Dermis microvascular lymphatic vessel endothelial cell (primary cell): Measurements from ENCODE around the gene PAF1. TPM values are rescaled to one million over a fixed set of nuclear protein-coding genes. Genes with fewer than 3 reads are reported as not detected.
"Not testable (repeated sequence)": the region's sequence is repeated elsewhere in the genome, so short reads cannot be mapped to it uniquely, and the experiment has no call there.

Experiments
- DNase-seq, 2 donors: peaks; one replicate each; pipeline versions ENCODE4 v3.0.0 to v3.0.0-alpha.2; 2010; ENCODE audit warnings: low read depth in 2 of 2
- total RNA-seq: library from RNA; depleted of rRNA; stranded (reverse); fragments of >200 nt; gene quantifications from 2 replicates; pipeline ENCODE4 v1.2.1, GENCODE V29; 2014

The PAF1 gene
- total RNA-seq, 1 donor from 2014 or later: 24.9 TPM

GRCh38 chr19:39384839-39385568 lies 5.9 kb downstream of the PAF1 start:
- DNase-seq: no peak

GRCh38 chr19:39382991-39383828 lies 7.7 kb downstream of the PAF1 start:
- DNase-seq: no peak

- no peak for DNase-seq
Observed at GRCh38 chr19:39381910-39382611, 8.8 kb downstream of the PAF1 start.

- no peak for DNase-seq
Observed at GRCh38 chr19:39380521-39381502, 10.1 kb downstream of the PAF1 start.

- DNase-seq: no peak
Observed at GRCh38 chr19:39379865-39380396, 11.0 kb downstream of the PAF1 start.

GRCh38 chr19:39379366-39379765 lies 11.5 kb downstream of the PAF1 start:
- not testable (repeated sequence) for DNase-seq

GRCh38 chr19:39377373-39378362 lies 13.2 kb downstream of the PAF1 start:
- DNase-seq: no peak

- no peak for DNase-seq
Observed at GRCh38 chr19:39375929-39376328, 15.0 kb downstream of the PAF1 start.

- no peak for DNase-seq
Observed at GRCh38 chr19:39372941-39373340, 18.0 kb downstream of the PAF1 start.

GRCh38 chr19:39372047-39372802 lies 18.7 kb downstream of the PAF1 start:
- DNase-seq: peak in 1 of 2 donors; percentile 58

GRCh38 chr19:39370735-39371134 lies 20.2 kb downstream of the PAF1 start:
- DNase-seq: no peak

- no peak for DNase-seq
Observed at GRCh38 chr19:39369200-39369599, 21.7 kb downstream of the PAF1 start.

GRCh38 chr19:39365531-39365930 lies 25.4 kb downstream of the PAF1 start:
- no peak for DNase-seq

GRCh38 chr19:39363901-39364457 lies 26.9 kb downstream of the PAF1 start:
- DNase-seq: no peak

- DNase-seq: peak in 1 of 2 donors; percentile 28
Observed at GRCh38 chr19:39362682-39363657, 27.9 kb downstream of the PAF1 start.

- DNase-seq: no peak
Observed at GRCh38 chr19:39360599-39360998, 30.3 kb downstream of the PAF1 start.

- DNase-seq: no peak
Observed at GRCh38 chr19:39359026-39359425, 31.9 kb downstream of the PAF1 start.
